Measurements from ENCODE around the gene FZD2.

- TF ChIP-seq CTCF (conservative IDR thresholded peaks at IDR 0.05 in 1 of 2, IDR thresholded peaks at IDR 0.05 in 1 of 2; ENCODE audit: extremely low read depth in 1 of 2, insufficient read depth in 1 of 2, low read depth in 1 of 2, low read length in 2 of 2) (no peak), EZH2 (IDR thresholded peaks at IDR 0.05; ENCODE audit: borderline replicate concordance, low read length) (no peak)
Observed at GRCh38 chr17:44547625-44548267, 9.5 kb upstream of the FZD2 start.

Measured in mammary epithelial cell (primary cell).